A549 (cell line): ENCODE measurements around the gene PCID2.

Experiments used
- BCL3 ChIP-seq: fragments of >200 bp; sonication (Bioruptor Twin); formaldehyde crosslinking; IDR thresholded peaks from 3 replicates; pipeline ENCODE4 v1.6.1; 2016
- CHD4 ChIP-seq: fragments of 200-600 bp; sonication (generic); IDR thresholded peaks from 2 replicates; pipeline ENCODE4 v1.6.1; 2016; ENCODE audit warnings: antibody characterized with exemption, mild to moderate bottlenecking, borderline replicate concordance
- CTCF ChIP-seq: fragments of >200 bp; sonication (Bioruptor Twin); formaldehyde crosslinking; IDR thresholded peaks from 3 replicates; pipeline ENCODE4 v1.5.1; 2016
- E2F6 ChIP-seq: IDR thresholded peaks from 2 replicates; pipeline ENCODE4 v1.6.1; 2012; ENCODE audit warnings: low read depth, borderline replicate concordance
- EHMT2 ChIP-seq: fragments of 200-600 bp; sonication (generic); IDR thresholded peaks from 2 replicates; pipeline ENCODE4 v1.6.1; 2016; ENCODE audit warnings: antibody characterized with exemption, low read depth, mild to moderate bottlenecking, moderate library complexity
- JUN ChIP-seq, 2 experiments: fragments of >200 bp; sonication (Bioruptor Twin); formaldehyde crosslinking; IDR thresholded peaks; 2 replicates in 1 of 2; 3 replicates in 1 of 2; pipeline ENCODE4 v1.6.1; 2016 to 2017
- POLR2A ChIP-seq: IDR thresholded peaks from 2 replicates; pipeline ENCODE4 v1.6.1; 2012; ENCODE audit warnings: mild to moderate bottlenecking, low read length
- RAD21 ChIP-seq, 2 experiments: fragments of >200 bp in 1 of 2; sonication (Bioruptor Twin) in 1 of 2; formaldehyde crosslinking in 1 of 2; IDR thresholded peaks in 1 of 2; conservative IDR thresholded peaks in 1 of 2; 2 replicates in 1 of 2; 3 replicates in 1 of 2; pipeline ENCODE4 v1.6.1; 2012 to 2018; ENCODE audit warnings: inconsistent platforms in 1 of 2
- RCOR1 ChIP-seq: fragments of 150-350 bp; IDR thresholded peaks from 2 replicates; pipeline ENCODE4 v1.6.1; 2014; ENCODE audit warnings: antibody characterized with exemption, low read length, low read depth
- RNF2 ChIP-seq: fragments of 200-600 bp; sonication (generic); IDR thresholded peaks from 2 replicates; pipeline ENCODE4 v1.6.1; 2016; ENCODE audit warnings: low read depth, mild to moderate bottlenecking, antibody characterized with exemption, moderate library complexity, borderline replicate concordance
- SMC3 ChIP-seq: fragments of >200 bp; sonication (Bioruptor Twin); formaldehyde crosslinking; IDR thresholded peaks from 3 replicates; pipeline ENCODE4 v1.6.1; 2018; ENCODE audit warnings: inconsistent platforms
- TP53 ChIP-seq: fragments of 250-450 bp; sonication (Bioruptor Pico); IDR thresholded peaks from 2 replicates; pipeline ENCODE4 v1.5.0; 2021; ENCODE audit warnings: mild to moderate bottlenecking, moderate library complexity
- TF ChIP-seq, protein P1 (sequence below): fragments of 450-650 bp; IDR thresholded peaks from 2 replicates; pipeline ENCODE4 v1.6.1; 2014; ENCODE audit warnings: antibody characterized with exemption

DNA sequence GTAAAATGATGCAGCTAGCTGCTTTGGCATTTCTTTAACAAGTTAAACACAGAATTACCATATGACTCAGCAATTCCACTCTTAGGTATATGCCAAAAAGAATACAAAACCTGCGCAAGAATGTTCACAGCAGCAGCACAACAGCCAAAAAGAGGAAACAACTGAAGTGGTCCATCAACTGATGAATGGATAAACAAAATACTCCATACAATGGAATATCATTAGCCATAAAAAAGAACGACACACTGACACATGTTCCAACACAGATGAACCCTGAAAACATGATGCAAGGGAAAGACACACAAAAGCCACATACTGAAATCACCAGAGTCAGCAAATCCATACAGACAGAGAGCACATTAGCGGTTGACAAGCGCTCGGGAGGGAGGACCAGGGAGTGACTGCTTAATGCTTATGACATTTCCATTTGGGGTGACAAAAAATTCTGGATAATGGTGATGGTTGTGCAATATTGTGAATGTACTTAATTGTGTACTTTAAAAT lies 3.0 kb downstream of the PCID2 start:
- no peak for TF ChIP-seq SMC3
- no peak for TF ChIP-seq BCL3
- no peak for TF ChIP-seq TP53
- no peak for TF ChIP-seq RCOR1
- no peak for TF ChIP-seq CTCF
- no peak for TF ChIP-seq RAD21 (conservative IDR thresholded peaks at IDR 0.05 in 1 of 2, IDR thresholded peaks at IDR 0.05 in 1 of 2)
- no peak for TF ChIP-seq RNF2
- TF ChIP-seq E2F6, result no peak
- TF ChIP-seq, protein P1, sequence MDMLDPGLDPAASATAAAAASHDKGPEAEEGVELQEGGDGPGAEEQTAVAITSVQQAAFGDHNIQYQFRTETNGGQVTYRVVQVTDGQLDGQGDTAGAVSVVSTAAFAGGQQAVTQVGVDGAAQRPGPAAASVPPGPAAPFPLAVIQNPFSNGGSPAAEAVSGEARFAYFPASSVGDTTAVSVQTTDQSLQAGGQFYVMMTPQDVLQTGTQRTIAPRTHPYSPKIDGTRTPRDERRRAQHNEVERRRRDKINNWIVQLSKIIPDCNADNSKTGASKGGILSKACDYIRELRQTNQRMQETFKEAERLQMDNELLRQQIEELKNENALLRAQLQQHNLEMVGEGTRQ, result no peak
- TF ChIP-seq EHMT2, result no peak
- no peak for TF ChIP-seq CHD4
- no peak for TF ChIP-seq POLR2A
- no peak for TF ChIP-seq JUN (IDR thresholded peaks at IDR 0.05)
